ENCODE measurements around the gene SORBS1. TPM values are rescaled to one million over a fixed set of nuclear protein-coding genes. Genes with fewer than 3 reads are reported as not detected.

SORBS1 gene
- total RNA-seq, 1 experiment from 2014 or later: 0.56 TPM

DNA sequence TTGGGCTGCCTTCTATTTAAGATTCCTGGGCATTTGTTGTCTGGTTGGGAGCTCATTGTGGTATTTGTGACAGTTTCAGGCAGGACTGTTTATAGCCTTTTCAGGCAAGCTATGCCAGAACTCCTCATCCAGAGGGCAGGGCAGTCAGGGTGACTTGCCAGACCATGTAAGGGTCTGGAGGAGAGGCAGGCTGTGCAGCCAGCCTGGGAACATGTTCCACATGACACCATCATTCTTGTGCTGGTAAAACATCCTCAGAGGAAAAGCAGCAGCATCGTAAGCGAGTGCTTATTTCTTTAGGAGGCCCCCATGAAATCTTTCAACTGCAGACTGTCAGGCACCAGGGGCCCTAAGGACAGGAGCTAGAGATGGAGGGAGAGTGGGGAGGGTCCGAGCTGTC lies 44.0 kb upstream of the SORBS1 start:
- POLR2A ChIA-PET (ENCODE audit: low non-redundant PET): no interaction called here
- BruUV-seq (replicated peaks): no TSS peak
- Histone ChIP-seq H3K9me3 (ENCODE audit: low read depth, low read length, poor library complexity, severe bottlenecking) (no peaks in the 10 kb centered on the region), H3K27me3 (replicated peaks; ENCODE audit: insufficient read depth, low read depth, low read length, poor library complexity) (no peaks in the 10 kb centered on the region), H3K4me3 (ENCODE audit: low read depth, low read length, poor library complexity, severe bottlenecking) (no peak overlapping the region), H3K27ac (ENCODE audit: low read depth, low read length, poor library complexity, severe bottlenecking) (no peak overlapping the region), H3K36me3 (ENCODE audit: insufficient read depth, low read length, poor library complexity, severe bottlenecking) (peaks cover 16% of the 10 kb centered on the region), H3K4me1 (ENCODE audit: insufficient read depth, low read length, poor library complexity, severe bottlenecking) (no peaks in the 10 kb centered on the region)
- CTCF ChIA-PET: no interaction called here
- DNase-seq (ENCODE audit: low spot score): no peak
- TF ChIP-seq, protein P1, sequence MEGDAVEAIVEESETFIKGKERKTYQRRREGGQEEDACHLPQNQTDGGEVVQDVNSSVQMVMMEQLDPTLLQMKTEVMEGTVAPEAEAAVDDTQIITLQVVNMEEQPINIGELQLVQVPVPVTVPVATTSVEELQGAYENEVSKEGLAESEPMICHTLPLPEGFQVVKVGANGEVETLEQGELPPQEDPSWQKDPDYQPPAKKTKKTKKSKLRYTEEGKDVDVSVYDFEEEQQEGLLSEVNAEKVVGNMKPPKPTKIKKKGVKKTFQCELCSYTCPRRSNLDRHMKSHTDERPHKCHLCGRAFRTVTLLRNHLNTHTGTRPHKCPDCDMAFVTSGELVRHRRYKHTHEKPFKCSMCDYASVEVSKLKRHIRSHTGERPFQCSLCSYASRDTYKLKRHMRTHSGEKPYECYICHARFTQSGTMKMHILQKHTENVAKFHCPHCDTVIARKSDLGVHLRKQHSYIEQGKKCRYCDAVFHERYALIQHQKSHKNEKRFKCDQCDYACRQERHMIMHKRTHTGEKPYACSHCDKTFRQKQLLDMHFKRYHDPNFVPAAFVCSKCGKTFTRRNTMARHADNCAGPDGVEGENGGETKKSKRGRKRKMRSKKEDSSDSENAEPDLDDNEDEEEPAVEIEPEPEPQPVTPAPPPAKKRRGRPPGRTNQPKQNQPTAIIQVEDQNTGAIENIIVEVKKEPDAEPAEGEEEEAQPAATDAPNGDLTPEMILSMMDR (conservative IDR thresholded peaks at IDR 0.05; ENCODE audit: low read depth, low read length): no peak
- TF ChIP-seq EZH2 (IDR thresholded peaks at IDR 0.05; ENCODE audit: borderline replicate concordance, low read depth, low read length, poor library complexity, severe bottlenecking): no peak
- intact Hi-C loops (cut with micrococcal nuclease; ENCODE audit: unreplicated experiment): loop anchor here (10.0 kb wide), 1 partner anchor 470 kb away; no protein-coding TSS in a partner anchor

DNA sequence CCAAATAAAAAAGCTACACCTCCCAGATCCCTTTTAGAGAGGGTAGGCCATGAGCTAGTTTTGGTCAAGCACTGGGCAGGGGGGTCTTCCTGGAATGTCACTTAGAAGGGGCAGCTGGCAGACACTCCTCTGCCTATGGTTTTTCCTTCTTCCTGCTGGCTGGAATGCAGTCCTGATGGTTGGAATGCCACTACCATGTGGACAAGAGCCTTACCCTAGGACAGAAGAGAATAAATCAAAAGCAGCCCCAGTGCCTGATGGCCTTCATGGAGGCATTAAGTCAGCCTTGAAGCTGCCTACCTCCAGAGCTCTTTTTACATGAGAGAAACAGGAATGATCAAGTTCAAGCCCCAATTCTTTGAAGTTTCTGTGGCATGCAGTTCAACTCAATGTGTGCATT lies 43.5 kb upstream of the SORBS1 start:
- POLR2A ChIA-PET (ENCODE audit: low non-redundant PET): no interaction called here
- BruUV-seq (replicated peaks): no TSS peak
- H3K27me3 ChIP-seq (replicated peaks; ENCODE audit: insufficient read depth, low read depth, low read length, poor library complexity): no peaks in the 10 kb centered on the region
- H3K4me3 ChIP-seq (ENCODE audit: low read depth, low read length, poor library complexity, severe bottlenecking): no peak overlapping the region
- CTCF ChIA-PET: no interaction called here
- peaks cover 13% of the 10 kb centered on the region for H3K36me3 ChIP-seq (ENCODE audit: insufficient read depth, low read length, poor library complexity, severe bottlenecking)
- no peaks in the 10 kb centered on the region for H3K9me3 ChIP-seq (ENCODE audit: low read depth, low read length, poor library complexity, severe bottlenecking)
- H3K27ac ChIP-seq (ENCODE audit: low read depth, low read length, poor library complexity, severe bottlenecking): no peak overlapping the region
- TF ChIP-seq, protein P1 (conservative IDR thresholded peaks at IDR 0.05; ENCODE audit: low read depth, low read length): no peak
- TF ChIP-seq EZH2 (IDR thresholded peaks at IDR 0.05; ENCODE audit: borderline replicate concordance, low read depth, low read length, poor library complexity, severe bottlenecking): no peak
- intact Hi-C loops (cut with micrococcal nuclease; ENCODE audit: unreplicated experiment): loop anchor here (5.0 to 10.0 kb wide), 2 partner anchors 157 to 470 kb away; no protein-coding TSS in a partner anchor
- no peaks in the 10 kb centered on the region for H3K4me1 ChIP-seq (ENCODE audit: insufficient read depth, low read length, poor library complexity, severe bottlenecking)
- DNase-seq (ENCODE audit: low spot score): no peak

DNA sequence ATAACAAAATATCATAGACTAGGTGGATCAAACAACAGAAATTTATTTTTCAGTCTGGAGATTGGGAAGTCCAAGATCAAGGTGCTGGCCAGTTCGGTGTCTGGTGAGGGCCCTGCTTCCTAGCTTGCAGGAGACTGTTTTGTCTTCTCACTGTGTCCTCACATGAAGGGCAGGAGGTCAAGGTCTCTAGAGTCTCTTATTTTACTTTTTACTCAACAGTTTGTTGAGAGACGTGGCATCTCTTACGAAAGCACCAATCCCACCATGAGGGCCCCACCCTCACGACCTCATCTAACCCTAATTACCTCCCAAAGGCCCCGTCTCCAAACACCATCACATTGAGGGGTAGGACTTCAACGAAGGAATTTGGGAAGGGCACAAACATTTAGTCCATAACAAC lies 41.2 kb upstream of the SORBS1 start:
- Histone ChIP-seq H3K27me3 (replicated peaks; ENCODE audit: insufficient read depth, low read depth, low read length, poor library complexity) (no peaks in the 10 kb centered on the region), H3K9me3 (ENCODE audit: low read depth, low read length, poor library complexity, severe bottlenecking) (no peaks in the 10 kb centered on the region), H3K27ac (ENCODE audit: low read depth, low read length, poor library complexity, severe bottlenecking) (no peak overlapping the region), H3K4me3 (ENCODE audit: low read depth, low read length, poor library complexity, severe bottlenecking) (no peak overlapping the region), H3K4me1 (ENCODE audit: insufficient read depth, low read length, poor library complexity, severe bottlenecking) (no peaks in the 10 kb centered on the region), H3K36me3 (ENCODE audit: insufficient read depth, low read length, poor library complexity, severe bottlenecking) (peaks cover 5% of the 10 kb centered on the region)
- intact Hi-C loops (cut with micrococcal nuclease; ENCODE audit: unreplicated experiment): loop anchor here (5.0 to 10.0 kb wide), 2 partner anchors 155 to 468 kb away; no protein-coding TSS in a partner anchor
- ChIA-PET CTCF (no interaction called here), POLR2A (ENCODE audit: low non-redundant PET) (no interaction called here)
- no peak for DNase-seq (ENCODE audit: low spot score)
- no TSS peak for BruUV-seq (replicated peaks)
- no peak for TF ChIP-seq EZH2 (IDR thresholded peaks at IDR 0.05; ENCODE audit: borderline replicate concordance, low read depth, low read length, poor library complexity, severe bottlenecking)
- TF ChIP-seq, protein P1 (conservative IDR thresholded peaks at IDR 0.05; ENCODE audit: low read depth, low read length): no peak

Measured in A673 (cell line).